Midbrain (tissue), 1 donor: ENCODE results near the gene PCARE.

Source experiments
- DNase-seq: peaks from one replicate; lab custom pipeline; 2025; lab: John Stamatoyannopoulos, UW

Gene PCARE

GRCh38 chr2:29063056-29063455 lies 11.3 kb downstream of the PCARE start:
- no peak for DNase-seq

GRCh38 chr2:29062371-29062770 lies 12.0 kb downstream of the PCARE start:
- no peak for DNase-seq

GRCh38 chr2:29061616-29062015 lies 12.7 kb downstream of the PCARE start:
- DNase-seq, result no peak

- no peak for DNase-seq
These were observed 13.1 kb downstream of the PCARE start for GRCh38 chr2:29061176-29061575.

GRCh38 chr2:29060441-29060840 lies 13.9 kb downstream of the PCARE start:
- DNase-seq, result no peak

GRCh38 chr2:29059624-29060023 lies 14.7 kb downstream of the PCARE start:
- no peak for DNase-seq

GRCh38 chr2:29057006-29057405 lies 17.3 kb downstream of the PCARE start:
- DNase-seq, result no peak

- DNase-seq, result no peak
These were observed 17.9 kb downstream of the PCARE start for GRCh38 chr2:29056452-29056851.

- DNase-seq, result no peak
These were observed 18.7 kb downstream of the PCARE start for GRCh38 chr2:29055601-29056000.

GRCh38 chr2:29054430-29054829 lies 19.9 kb downstream of the PCARE start:
- no peak for DNase-seq

- no peak for DNase-seq
These were observed 20.5 kb downstream of the PCARE start for GRCh38 chr2:29053670-29054400.

- DNase-seq, result no peak
These were observed 21.1 kb downstream of the PCARE start for GRCh38 chr2:29053223-29053622.

- DNase-seq, result no peak
These were observed 21.5 kb downstream of the PCARE start for GRCh38 chr2:29052807-29053206.

GRCh38 chr2:29051730-29052129 lies 22.6 kb downstream of the PCARE start:
- DNase-seq, result no peak

GRCh38 chr2:29050591-29050990 lies 23.7 kb downstream of the PCARE start:
- no peak for DNase-seq

- DNase-seq, result no peak
These were observed 27.1 kb downstream of the PCARE start for GRCh38 chr2:29047083-29047845.

GRCh38 chr2:29046321-29046720 lies 28.0 kb downstream of the PCARE start:
- DNase-seq, result no peak

- no peak for DNase-seq
These were observed 29.9 kb downstream of the PCARE start for GRCh38 chr2:29044459-29044858.

GRCh38 chr2:29042561-29043075 lies 31.7 kb downstream of the PCARE start:
- DNase-seq, result no peak

- no peak for DNase-seq
These were observed 33.1 kb downstream of the PCARE start for GRCh38 chr2:29041161-29041660.

- DNase-seq, result no peak
These were observed 33.8 kb downstream of the PCARE start for GRCh38 chr2:29040552-29040951.

- DNase-seq, result no peak
These were observed 34.4 kb downstream of the PCARE start for GRCh38 chr2:29039718-29040480.
